ENCODE measurements around the gene PEX7.
"Not testable (repeated sequence)": the region's sequence is repeated elsewhere in the genome, so short reads cannot be mapped to it uniquely, and the experiment has no call there.

DNA sequence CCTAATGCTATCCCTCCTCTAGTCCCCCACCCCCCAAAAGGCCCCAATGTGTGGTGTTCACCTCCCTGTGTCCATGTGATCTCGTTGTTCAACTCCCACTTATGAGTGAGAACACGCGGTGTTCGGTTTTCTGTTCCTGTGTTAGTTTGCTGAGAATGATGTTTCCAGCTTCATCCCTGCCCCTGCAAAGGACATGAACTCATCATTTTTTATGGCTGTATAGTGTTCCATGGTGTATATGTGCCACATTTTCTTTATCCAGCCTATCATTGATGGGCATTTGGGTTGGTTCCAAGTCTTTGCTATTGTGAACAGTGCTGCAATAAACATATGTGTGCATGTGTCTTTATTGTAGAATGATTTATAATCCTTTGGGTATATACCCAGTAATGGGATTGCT, 54.1 kb downstream of the PEX7 start:
- TF ChIP-seq, protein P1, sequence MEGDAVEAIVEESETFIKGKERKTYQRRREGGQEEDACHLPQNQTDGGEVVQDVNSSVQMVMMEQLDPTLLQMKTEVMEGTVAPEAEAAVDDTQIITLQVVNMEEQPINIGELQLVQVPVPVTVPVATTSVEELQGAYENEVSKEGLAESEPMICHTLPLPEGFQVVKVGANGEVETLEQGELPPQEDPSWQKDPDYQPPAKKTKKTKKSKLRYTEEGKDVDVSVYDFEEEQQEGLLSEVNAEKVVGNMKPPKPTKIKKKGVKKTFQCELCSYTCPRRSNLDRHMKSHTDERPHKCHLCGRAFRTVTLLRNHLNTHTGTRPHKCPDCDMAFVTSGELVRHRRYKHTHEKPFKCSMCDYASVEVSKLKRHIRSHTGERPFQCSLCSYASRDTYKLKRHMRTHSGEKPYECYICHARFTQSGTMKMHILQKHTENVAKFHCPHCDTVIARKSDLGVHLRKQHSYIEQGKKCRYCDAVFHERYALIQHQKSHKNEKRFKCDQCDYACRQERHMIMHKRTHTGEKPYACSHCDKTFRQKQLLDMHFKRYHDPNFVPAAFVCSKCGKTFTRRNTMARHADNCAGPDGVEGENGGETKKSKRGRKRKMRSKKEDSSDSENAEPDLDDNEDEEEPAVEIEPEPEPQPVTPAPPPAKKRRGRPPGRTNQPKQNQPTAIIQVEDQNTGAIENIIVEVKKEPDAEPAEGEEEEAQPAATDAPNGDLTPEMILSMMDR (IDR thresholded peaks at IDR 0.05): not testable (repeated sequence)
- TF ChIP-seq POLR2A (IDR thresholded peaks at IDR 0.05): not testable (repeated sequence)
